Neural cell (in vitro differentiated cells): ENCODE results near the gene ACTA2.

Experiments
- CTCF ChIP-seq: fragments of 450-650 bp; IDR thresholded peaks from 2 replicates; pipeline ENCODE4 v1.5.1; 2014; ENCODE audit warnings: antibody characterized with exemption, mild to moderate bottlenecking, moderate library complexity; ENCODE audit not compliant: poor library complexity, severe bottlenecking
- EP300 ChIP-seq: fragments of 450-650 bp; conservative IDR thresholded peaks from 2 replicates; pipeline ENCODE4 v1.6.1; 2014; ENCODE audit warnings: antibody characterized with exemption, mild to moderate bottlenecking, moderate library complexity; ENCODE audit not compliant: poor library complexity, severe bottlenecking
- EZH2 ChIP-seq: fragments of 200-600, 300-800 bp; shearing (Covaris generic), sonication (generic); IDR thresholded peaks from 2 replicates; pipeline ENCODE4 v1.6.1; 2014; ENCODE audit warnings: antibody characterized with exemption, low read length, borderline replicate concordance, mild to moderate bottlenecking; ENCODE audit not compliant: insufficient read depth, poor library complexity, severe bottlenecking
- MXI1 ChIP-seq: fragments of 450-650 bp; conservative IDR thresholded peaks from 2 replicates; pipeline ENCODE4 v1.6.1; 2014; ENCODE audit warnings: antibody characterized with exemption, mild to moderate bottlenecking; ENCODE audit not compliant: poor library complexity, severe bottlenecking
- POLR2AphosphoS5 ChIP-seq: IDR thresholded peaks from 2 replicates; pipeline ENCODE4 v1.6.1; 2012
- RAD21 ChIP-seq: fragments of 450-650 bp; conservative IDR thresholded peaks from 2 replicates; pipeline ENCODE4 v1.6.1; 2014; ENCODE audit warnings: antibody characterized with exemption, mild to moderate bottlenecking, moderate library complexity
- REST ChIP-seq: IDR thresholded peaks from 2 replicates; pipeline ENCODE4 v1.6.1; 2012; ENCODE audit warnings: borderline replicate concordance
- SMC3 ChIP-seq: fragments of 450-650 bp; conservative IDR thresholded peaks from 2 replicates; pipeline ENCODE4 v1.6.1; 2014; ENCODE audit warnings: antibody characterized with exemption, mild to moderate bottlenecking, moderate library complexity; ENCODE audit not compliant: poor library complexity
- TAF1 ChIP-seq: IDR thresholded peaks from 2 replicates; pipeline ENCODE4 v1.6.1; 2012; ENCODE audit warnings: low read depth

- no peak for TF ChIP-seq CTCF
- no peak for TF ChIP-seq POLR2AphosphoS5
- no peak for TF ChIP-seq EZH2
- no peak for TF ChIP-seq EP300
- no peak for TF ChIP-seq TAF1
- no peak for TF ChIP-seq REST
- TF ChIP-seq RAD21 = no peak
- TF ChIP-seq MXI1 = no peak
- no peak for TF ChIP-seq SMC3
These were observed 9.8 kb upstream of the ACTA2 start for GRCh38 chr10:88962336-88962735.
